GM21360 (cell line): ENCODE data around the gene NEU4.
"Not testable (repeated sequence)": the region's sequence is repeated elsewhere in the genome, so short reads cannot be mapped to it uniquely, and the experiment has no call there.

Source experiments
- ATAC-seq: cut with Tn5 transposase; IDR thresholded peaks from one replicate; pipeline ENCODE4 v1.9.1; 2021; ENCODE audit warnings: mild to moderate bottlenecking, moderate library complexity; ENCODE audit not compliant: unreplicated experiment

NEU4 gene

GRCh38 chr2:241774419-241775222 lies 34.4 kb upstream of the NEU4 start:
- ATAC-seq, result no peak

- ATAC-seq, result no peak
Measured at GRCh38 chr2:241775223-241776177, 33.5 kb upstream of the NEU4 start.

GRCh38 chr2:241776336-241777169 lies 32.4 kb upstream of the NEU4 start, which contains the start of gene GAL3ST2:
TSS of gene GAL3ST2 (plus strand) at chr2:241776822. CDS start at chr2:241776956, 134 bp downstream.
- no peak for ATAC-seq

- ATAC-seq, result no peak
Measured at GRCh38 chr2:241777170-241777685, 31.8 kb upstream of the NEU4 start.

- no peak for ATAC-seq
Measured at GRCh38 chr2:241777686-241778627, 31.0 kb upstream of the NEU4 start.

GRCh38 chr2:241780939-241781569 lies 27.9 kb upstream of the NEU4 start:
- ATAC-seq, result no peak

GRCh38 chr2:241782053-241782452 lies 26.9 kb upstream of the NEU4 start:
- ATAC-seq, result not testable (repeated sequence)

GRCh38 chr2:241788135-241788534 lies 20.9 kb upstream of the NEU4 start:
- no peak for ATAC-seq

GRCh38 chr2:241788572-241788971 lies 20.4 kb upstream of the NEU4 start:
- ATAC-seq, result no peak

GRCh38 chr2:241791385-241791784 lies 17.6 kb upstream of the NEU4 start:
- ATAC-seq, result not testable (repeated sequence)

GRCh38 chr2:241793385-241793784 lies 15.6 kb upstream of the NEU4 start:
- no peak for ATAC-seq

GRCh38 chr2:241794250-241794823 lies 14.7 kb upstream of the NEU4 start:
- ATAC-seq, result no peak

- ATAC-seq, result no peak
Measured at GRCh38 chr2:241795021-241795999, 13.7 kb upstream of the NEU4 start.

- no peak for ATAC-seq
Measured at GRCh38 chr2:241796209-241796608, 12.8 kb upstream of the NEU4 start.

- ATAC-seq, result no peak
Measured at GRCh38 chr2:241796610-241797138, 12.3 kb upstream of the NEU4 start.

- ATAC-seq, result no peak
Measured at GRCh38 chr2:241797441-241798080, 11.4 kb upstream of the NEU4 start.
